Nucleus accumbens (tissue), 56 donors: ENCODE results near the gene LAMB3.

ENCODE experiments used
- DNase-seq, 56 donors: peaks; one replicate each; lab custom pipeline; 2025; lab: John Stamatoyannopoulos, UW

Gene LAMB3

GRCh38 chr1:209619696-209620486, 32.3 kb downstream of the LAMB3 start:
- DNase-seq, result no peak

- DNase-seq, result peak in 51 of 56 donors; percentile 9 to 92 (median 68)
Observed at GRCh38 chr1:209618756-209619420, 33.3 kb downstream of the LAMB3 start.

GRCh38 chr1:209618291-209618690, 33.9 kb downstream of the LAMB3 start:
- no peak for DNase-seq

- DNase-seq, result peak in 1 of 56 donors; percentile 22
Observed at GRCh38 chr1:209617755-209618154, 34.5 kb downstream of the LAMB3 start.

- no peak for DNase-seq
Observed at GRCh38 chr1:209617047-209617673, 35.1 kb downstream of the LAMB3 start.

GRCh38 chr1:209616366-209617046, 35.7 kb downstream of the LAMB3 start:
- DNase-seq, result no peak

GRCh38 chr1:209614906-209615305, 37.3 kb downstream of the LAMB3 start:
- DNase-seq, result no peak

GRCh38 chr1:209614151-209614420, 38.1 kb downstream of the LAMB3 start:
- DNase-seq, result no peak

GRCh38 chr1:209613400-209614150, 38.6 kb downstream of the LAMB3 start:
- no peak for DNase-seq

GRCh38 chr1:209612646-209613399, 39.4 kb downstream of the LAMB3 start:
- DNase-seq, result no peak

- no peak for DNase-seq
Observed at GRCh38 chr1:209611771-209612570, 40.3 kb downstream of the LAMB3 start.

- DNase-seq, result no peak
Observed at GRCh38 chr1:209610631-209610905, 41.7 kb downstream of the LAMB3 start.

- DNase-seq, result no peak
Observed at GRCh38 chr1:209609791-209610630, 42.2 kb downstream of the LAMB3 start.

- DNase-seq, result peak in 30 of 56 donors; percentile 13 to 81 (median 46)
Observed at GRCh38 chr1:209609041-209609790, 43.0 kb downstream of the LAMB3 start.

GRCh38 chr1:209607795-209608178, 44.4 kb downstream of the LAMB3 start:
- DNase-seq, result no peak

GRCh38 chr1:209607102-209607794, 45.0 kb downstream of the LAMB3 start:
- no peak for DNase-seq

- DNase-seq, result no peak
Observed at GRCh38 chr1:209603877-209604276, 48.3 kb downstream of the LAMB3 start.
